ENCODE measurements around the gene BTBD9. TPM values are rescaled to one million over a fixed set of nuclear protein-coding genes. Genes with fewer than 3 reads are reported as not detected.
A peak's percentile ranks its signal among the peaks of the same experiment; 100 is the strongest.

BTBD9 gene
- total RNA-seq, 1 donor from 2014 or later: 47.9 TPM

DNA sequence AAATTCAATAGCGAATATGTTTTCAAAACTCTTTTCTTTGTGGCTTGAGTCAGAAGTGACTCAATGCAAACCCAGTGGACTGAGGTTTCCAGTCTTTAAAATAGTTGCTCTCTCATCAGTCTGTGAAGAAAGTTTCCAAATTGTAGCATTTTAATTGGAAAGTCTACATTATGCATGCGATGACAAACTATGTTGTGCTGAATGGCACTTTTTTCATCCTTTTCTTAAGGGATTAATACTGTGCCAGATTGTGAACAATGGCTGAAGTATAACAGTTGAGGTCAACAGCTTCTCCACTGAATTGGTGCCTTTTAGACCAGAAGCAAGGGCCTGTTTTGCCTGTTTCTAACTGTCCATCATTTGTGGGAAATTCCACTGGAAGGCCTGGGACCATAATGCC lies 377.1 kb downstream of the BTBD9 start:
- TF ChIP-seq, protein P1, sequence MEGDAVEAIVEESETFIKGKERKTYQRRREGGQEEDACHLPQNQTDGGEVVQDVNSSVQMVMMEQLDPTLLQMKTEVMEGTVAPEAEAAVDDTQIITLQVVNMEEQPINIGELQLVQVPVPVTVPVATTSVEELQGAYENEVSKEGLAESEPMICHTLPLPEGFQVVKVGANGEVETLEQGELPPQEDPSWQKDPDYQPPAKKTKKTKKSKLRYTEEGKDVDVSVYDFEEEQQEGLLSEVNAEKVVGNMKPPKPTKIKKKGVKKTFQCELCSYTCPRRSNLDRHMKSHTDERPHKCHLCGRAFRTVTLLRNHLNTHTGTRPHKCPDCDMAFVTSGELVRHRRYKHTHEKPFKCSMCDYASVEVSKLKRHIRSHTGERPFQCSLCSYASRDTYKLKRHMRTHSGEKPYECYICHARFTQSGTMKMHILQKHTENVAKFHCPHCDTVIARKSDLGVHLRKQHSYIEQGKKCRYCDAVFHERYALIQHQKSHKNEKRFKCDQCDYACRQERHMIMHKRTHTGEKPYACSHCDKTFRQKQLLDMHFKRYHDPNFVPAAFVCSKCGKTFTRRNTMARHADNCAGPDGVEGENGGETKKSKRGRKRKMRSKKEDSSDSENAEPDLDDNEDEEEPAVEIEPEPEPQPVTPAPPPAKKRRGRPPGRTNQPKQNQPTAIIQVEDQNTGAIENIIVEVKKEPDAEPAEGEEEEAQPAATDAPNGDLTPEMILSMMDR (IDR thresholded peaks at IDR 0.05): no peak
- Histone ChIP-seq H3K4me3 (no peak overlapping the region), H3K9me3 (no peaks in the 10 kb centered on the region), H3K36me3 (peaks cover 5% of the 10 kb centered on the region), H3K27me3 (no peaks in the 10 kb centered on the region), H3K4me1 (no peaks in the 10 kb centered on the region), H3K27ac (no peak overlapping the region)
- DNase-seq (no peak), ATAC-seq (no peak)
- intact Hi-C loops (cut with DNase I): no loop called here

DNA sequence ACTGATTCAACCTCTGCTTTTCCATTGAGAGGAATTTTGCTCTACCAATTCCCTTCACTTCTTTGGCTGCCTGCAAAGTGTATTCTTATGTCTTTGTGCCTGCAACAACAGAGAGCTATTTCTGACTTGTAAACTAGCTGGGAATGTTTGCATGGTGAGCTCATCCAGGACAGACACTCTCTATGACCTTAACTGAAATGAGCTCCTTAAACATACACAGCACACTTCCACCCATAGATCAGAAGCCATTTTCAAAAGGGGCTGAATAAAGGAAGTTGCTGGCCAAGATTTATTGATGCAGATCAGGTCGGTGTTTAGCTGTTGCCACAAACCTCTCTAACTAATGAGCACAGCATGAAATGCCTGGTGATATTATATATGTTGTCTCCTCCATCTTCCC lies 377.7 kb downstream of the BTBD9 start:
- intact Hi-C loops (cut with DNase I): no loop called here
- Histone ChIP-seq H3K4me3 (no peak overlapping the region), H3K36me3 (peaks cover 8% of the 10 kb centered on the region), H3K27me3 (no peaks in the 10 kb centered on the region), H3K27ac (no peak overlapping the region), H3K4me1 (no peaks in the 10 kb centered on the region), H3K9me3 (no peaks in the 10 kb centered on the region)
- peak; percentile 37 for ATAC-seq
- no peak for DNase-seq
- TF ChIP-seq, protein P1 (IDR thresholded peaks at IDR 0.05): no peak

DNA sequence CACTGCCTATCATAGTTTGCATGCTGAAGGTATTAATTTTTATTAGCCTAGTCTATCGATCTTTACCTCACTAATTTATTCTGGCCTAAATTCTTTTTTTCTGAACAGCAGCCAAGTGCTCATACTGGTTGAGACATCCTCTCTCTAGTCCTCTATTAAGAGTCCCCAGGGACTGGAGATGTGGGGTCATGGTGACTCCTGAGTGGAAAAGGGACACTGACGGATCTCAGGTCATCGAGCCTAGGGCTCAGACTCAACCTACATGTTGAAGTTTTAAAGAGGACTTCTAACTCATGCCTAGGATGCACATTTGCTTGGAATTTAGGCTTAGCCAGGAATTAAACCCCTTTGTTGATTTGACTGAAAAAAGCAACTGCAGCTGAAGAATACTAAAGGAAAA lies 378.1 kb downstream of the BTBD9 start:
- Histone ChIP-seq H3K27ac (no peak overlapping the region), H3K4me3 (no peak overlapping the region), H3K36me3 (peaks cover 8% of the 10 kb centered on the region), H3K9me3 (no peaks in the 10 kb centered on the region), H3K27me3 (no peaks in the 10 kb centered on the region), H3K4me1 (no peaks in the 10 kb centered on the region)
- TF ChIP-seq, protein P1 (IDR thresholded peaks at IDR 0.05): no peak
- ATAC-seq (no peak), DNase-seq (no peak)
- intact Hi-C loops (cut with DNase I): no loop called here

DNA sequence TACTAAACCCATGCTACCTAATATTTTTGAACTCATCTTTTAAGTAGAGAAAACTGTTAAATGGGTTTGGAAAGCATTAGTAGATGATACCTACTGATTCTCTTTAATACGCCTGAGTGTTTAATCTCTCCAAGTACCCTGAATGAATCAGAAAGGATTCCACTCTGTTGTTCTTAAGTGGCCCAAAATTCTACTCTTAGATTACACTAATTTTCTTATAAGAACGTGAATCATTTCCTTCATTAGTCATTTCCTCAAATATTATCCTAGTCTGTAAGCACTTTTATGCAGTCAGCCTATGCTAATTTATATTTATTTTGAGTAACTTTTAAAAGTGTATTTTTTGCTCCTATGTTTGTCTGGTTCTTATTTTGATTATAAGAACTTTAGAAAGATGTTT lies 380.0 kb downstream of the BTBD9 start:
- TF ChIP-seq, protein P1 (IDR thresholded peaks at IDR 0.05): no peak
- ATAC-seq (no peak), DNase-seq (no peak)
- H3K27ac ChIP-seq: no peak overlapping the region
- H3K4me1 ChIP-seq: no peaks in the 10 kb centered on the region
- H3K36me3 ChIP-seq: peaks cover 17% of the 10 kb centered on the region
- H3K4me3 ChIP-seq: no peak overlapping the region
- H3K27me3 ChIP-seq: no peaks in the 10 kb centered on the region
- intact Hi-C loops (cut with DNase I): no loop called here
- H3K9me3 ChIP-seq: no peaks in the 10 kb centered on the region

DNA sequence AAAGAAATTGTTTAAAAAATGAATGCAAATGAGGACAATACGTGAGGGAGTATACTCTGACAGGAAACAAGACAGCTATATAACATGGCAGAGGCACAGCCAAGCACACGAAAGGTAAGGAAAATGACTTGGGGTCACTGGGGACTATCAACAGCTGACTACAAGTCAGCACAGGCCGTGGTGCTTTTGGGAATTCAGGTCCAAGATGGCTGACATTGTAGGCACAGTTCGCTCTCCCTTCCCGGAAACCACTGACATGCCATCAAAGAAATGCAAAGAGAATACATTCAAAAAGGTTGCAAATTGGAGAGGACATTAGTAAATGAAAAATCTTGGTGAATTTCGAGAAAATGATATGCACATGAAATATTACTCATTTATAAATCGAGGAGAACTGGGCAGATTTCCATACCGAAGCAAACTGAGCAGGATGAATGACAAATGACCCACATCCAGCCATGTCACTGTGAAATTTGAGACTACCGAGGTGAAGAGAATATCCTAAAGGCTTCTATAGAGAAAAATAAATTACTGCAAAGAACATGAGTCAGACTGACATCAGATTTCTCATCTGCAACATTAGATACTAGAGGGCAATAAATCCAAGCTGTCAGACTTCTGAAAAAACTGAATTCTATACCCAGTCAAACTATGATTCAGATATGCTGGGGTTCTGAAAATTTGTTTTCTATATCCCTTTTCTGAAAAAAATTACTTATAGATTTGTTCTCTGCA lies 391.1 kb downstream of the BTBD9 start:
- DNase-seq: no peak
- H3K4me3 ChIP-seq: no peak overlapping the region
- TF ChIP-seq, protein P1 (IDR thresholded peaks at IDR 0.05): no peak
- no peaks in the 10 kb centered on the region for H3K27me3 ChIP-seq
- ATAC-seq: no peak
- intact Hi-C loops (cut with DNase I): no loop called here
- no peak overlapping the region for H3K27ac ChIP-seq
- no peaks in the 10 kb centered on the region for H3K9me3 ChIP-seq
- H3K4me1 ChIP-seq: no peaks in the 10 kb centered on the region
- H3K36me3 ChIP-seq: no peaks in the 10 kb centered on the region

DNA sequence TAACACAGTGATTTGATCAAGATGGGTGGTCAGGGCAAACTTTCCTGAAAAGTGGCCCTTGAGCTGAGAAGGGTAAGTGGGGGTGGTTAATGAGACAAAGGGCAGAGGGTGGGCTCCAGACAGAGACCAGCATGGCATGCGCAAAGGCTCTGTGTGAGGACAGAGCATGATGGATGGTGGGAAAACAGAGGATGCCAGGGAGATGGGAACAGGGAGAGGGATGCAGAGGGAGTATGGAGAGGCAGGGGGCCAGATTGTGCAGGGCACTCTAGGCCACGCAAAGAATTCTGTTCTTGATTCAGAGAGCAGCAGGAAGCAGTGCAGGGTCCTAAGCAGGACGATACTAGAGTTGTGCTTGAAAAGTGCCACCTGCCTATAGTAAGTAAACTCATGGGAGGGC lies 394.4 kb downstream of the BTBD9 start:
- intact Hi-C loops (cut with DNase I): no loop called here
- no peaks in the 10 kb centered on the region for H3K27me3 ChIP-seq
- DNase-seq: no peak
- H3K36me3 ChIP-seq: no peaks in the 10 kb centered on the region
- no peak overlapping the region for H3K4me3 ChIP-seq
- H3K4me1 ChIP-seq: no peaks in the 10 kb centered on the region
- H3K9me3 ChIP-seq: no peaks in the 10 kb centered on the region
- no peak overlapping the region for H3K27ac ChIP-seq
- no peak for ATAC-seq
- TF ChIP-seq, protein P1 (IDR thresholded peaks at IDR 0.05): no peak

All from upper lobe of right lung (tissue), 1 donor.